WTC11 (cell line): ENCODE results near the gene CDKN2B.

Experiments
- E2F1 ChIP-seq: sonication (generic); formaldehyde crosslinking; IDR thresholded peaks from 2 replicates; pipeline ENCODE4 v1.8.0; 2022; ENCODE audit warnings: mild to moderate bottlenecking, missing genetic modification reagents
- E2F4 ChIP-seq: sonication (generic); formaldehyde crosslinking; IDR thresholded peaks from 2 replicates; pipeline ENCODE4 v1.8.1; 2022; ENCODE audit warnings: low read depth, mild to moderate bottlenecking, moderate library complexity, missing genetic modification reagents, borderline replicate concordance
- OVOL2 ChIP-seq: fragments of 250-450 bp; sonication (Bioruptor Pico); IDR thresholded peaks from 2 replicates; pipeline ENCODE4 v1.9.0; 2021; ENCODE audit warnings: mild to moderate bottlenecking, borderline replicate concordance
- TF ChIP-seq, protein P1 (sequence below): fragments of 200-600 bp; IDR thresholded peaks from 2 replicates; pipeline ENCODE4 v1.8.0; 2022; ENCODE audit warnings: antibody characterized with exemption
- TF ChIP-seq, protein P2 (sequence below): sonication (generic); formaldehyde crosslinking; IDR thresholded peaks from 2 replicates; pipeline ENCODE4 v1.8.1; 2023; ENCODE audit warnings: mild to moderate bottlenecking, missing genetic modification reagents, moderate library complexity

- TF ChIP-seq, protein P1, sequence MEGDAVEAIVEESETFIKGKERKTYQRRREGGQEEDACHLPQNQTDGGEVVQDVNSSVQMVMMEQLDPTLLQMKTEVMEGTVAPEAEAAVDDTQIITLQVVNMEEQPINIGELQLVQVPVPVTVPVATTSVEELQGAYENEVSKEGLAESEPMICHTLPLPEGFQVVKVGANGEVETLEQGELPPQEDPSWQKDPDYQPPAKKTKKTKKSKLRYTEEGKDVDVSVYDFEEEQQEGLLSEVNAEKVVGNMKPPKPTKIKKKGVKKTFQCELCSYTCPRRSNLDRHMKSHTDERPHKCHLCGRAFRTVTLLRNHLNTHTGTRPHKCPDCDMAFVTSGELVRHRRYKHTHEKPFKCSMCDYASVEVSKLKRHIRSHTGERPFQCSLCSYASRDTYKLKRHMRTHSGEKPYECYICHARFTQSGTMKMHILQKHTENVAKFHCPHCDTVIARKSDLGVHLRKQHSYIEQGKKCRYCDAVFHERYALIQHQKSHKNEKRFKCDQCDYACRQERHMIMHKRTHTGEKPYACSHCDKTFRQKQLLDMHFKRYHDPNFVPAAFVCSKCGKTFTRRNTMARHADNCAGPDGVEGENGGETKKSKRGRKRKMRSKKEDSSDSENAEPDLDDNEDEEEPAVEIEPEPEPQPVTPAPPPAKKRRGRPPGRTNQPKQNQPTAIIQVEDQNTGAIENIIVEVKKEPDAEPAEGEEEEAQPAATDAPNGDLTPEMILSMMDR, result no peak
- TF ChIP-seq, protein P2, sequence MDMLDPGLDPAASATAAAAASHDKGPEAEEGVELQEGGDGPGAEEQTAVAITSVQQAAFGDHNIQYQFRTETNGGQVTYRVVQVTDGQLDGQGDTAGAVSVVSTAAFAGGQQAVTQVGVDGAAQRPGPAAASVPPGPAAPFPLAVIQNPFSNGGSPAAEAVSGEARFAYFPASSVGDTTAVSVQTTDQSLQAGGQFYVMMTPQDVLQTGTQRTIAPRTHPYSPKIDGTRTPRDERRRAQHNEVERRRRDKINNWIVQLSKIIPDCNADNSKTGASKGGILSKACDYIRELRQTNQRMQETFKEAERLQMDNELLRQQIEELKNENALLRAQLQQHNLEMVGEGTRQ, result no peak
- TF ChIP-seq OVOL2 (CRISPR knock-in tag), result no peak
- TF ChIP-seq E2F4 (CRISPR knock-in tag), result no peak
- no peak for TF ChIP-seq E2F1
Measured at GRCh38 chr9:22043928-22044327, 34.8 kb upstream of the CDKN2B start.
